ENCODE results near the gene SNORC. TPM values are rescaled to one million over a fixed set of nuclear protein-coding genes. Genes with fewer than 3 reads are reported as not detected.

The SNORC gene
- total RNA-seq, 4 donors from 2014 or later: 6.9 to 24.0 (median 10.7) TPM

- peaks cover 0 to 15% of the 10 kb centered on the region in 2 donors for H3K27me3 ChIP-seq
- H3K27ac ChIP-seq: peak overlapping the region in 1 of 4 donors; percentile 44
- H3K4me1 ChIP-seq: peaks cover 0 to 39% (median 11%) of the 10 kb centered on the region in 4 donors
- TF ChIP-seq EP300 (IDR thresholded peaks at IDR 0.05) (no peak), POLR2A (IDR thresholded peaks at IDR 0.05) (no peak)
- TF ChIP-seq, protein P1, sequence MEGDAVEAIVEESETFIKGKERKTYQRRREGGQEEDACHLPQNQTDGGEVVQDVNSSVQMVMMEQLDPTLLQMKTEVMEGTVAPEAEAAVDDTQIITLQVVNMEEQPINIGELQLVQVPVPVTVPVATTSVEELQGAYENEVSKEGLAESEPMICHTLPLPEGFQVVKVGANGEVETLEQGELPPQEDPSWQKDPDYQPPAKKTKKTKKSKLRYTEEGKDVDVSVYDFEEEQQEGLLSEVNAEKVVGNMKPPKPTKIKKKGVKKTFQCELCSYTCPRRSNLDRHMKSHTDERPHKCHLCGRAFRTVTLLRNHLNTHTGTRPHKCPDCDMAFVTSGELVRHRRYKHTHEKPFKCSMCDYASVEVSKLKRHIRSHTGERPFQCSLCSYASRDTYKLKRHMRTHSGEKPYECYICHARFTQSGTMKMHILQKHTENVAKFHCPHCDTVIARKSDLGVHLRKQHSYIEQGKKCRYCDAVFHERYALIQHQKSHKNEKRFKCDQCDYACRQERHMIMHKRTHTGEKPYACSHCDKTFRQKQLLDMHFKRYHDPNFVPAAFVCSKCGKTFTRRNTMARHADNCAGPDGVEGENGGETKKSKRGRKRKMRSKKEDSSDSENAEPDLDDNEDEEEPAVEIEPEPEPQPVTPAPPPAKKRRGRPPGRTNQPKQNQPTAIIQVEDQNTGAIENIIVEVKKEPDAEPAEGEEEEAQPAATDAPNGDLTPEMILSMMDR (IDR thresholded peaks at IDR 0.05): no peak
- H3K9me3 ChIP-seq: no peaks in the 10 kb centered on the region
- 79 to 91% methylated on average over 13 to 16 of the region's 20 CpGs for WGBS, 2 donors
- no peak overlapping the region for H3K4me3 ChIP-seq
- peak in 1 of 2 donors; percentile 11 for DNase-seq (ENCODE audit: low spot score in 2 of 2)
- peaks cover 0 to 34% (median 0%) of the 10 kb centered on the region in 3 donors for H3K36me3 ChIP-seq
Measured at GRCh38 chr2:232878855-232879617, 9.0 kb downstream of the SNORC start.

- Histone ChIP-seq H3K4me1 (peaks cover 0 to 31% (median 5%) of the 10 kb centered on the region in 4 donors), H3K9me3 (no peaks in the 10 kb centered on the region), H3K27me3 (peaks cover 0 to 13% of the 10 kb centered on the region in 2 donors), H3K27ac (peak overlapping the region in 2 of 4 donors; percentile 44 to 55), H3K4me3 (no peak overlapping the region), H3K36me3 (peaks cover 0 to 41% (median 0%) of the 10 kb centered on the region in 3 donors)
- TF ChIP-seq, protein P1 (IDR thresholded peaks at IDR 0.05): no peak
- TF ChIP-seq EP300 (IDR thresholded peaks at IDR 0.05): no peak
- no peak for TF ChIP-seq POLR2A (IDR thresholded peaks at IDR 0.05)
- peak in 1 of 2 donors; percentile 6 for DNase-seq (ENCODE audit: low spot score in 2 of 2)
- WGBS, 2 donors: 80 to 82% methylated on average over 10 to 19 of the region's 21 CpGs
Measured at GRCh38 chr2:232879618-232880494, 9.8 kb downstream of the SNORC start.

GRCh38 chr2:232880764-232881351 is 10.8 kb downstream of the SNORC start:
- peaks cover 0 to 23% (median under 1%) of the 10 kb centered on the region in 4 donors for H3K4me1 ChIP-seq
- H3K36me3 ChIP-seq: peaks cover 0 to 49% (median 0%) of the 10 kb centered on the region in 3 donors
- no peak overlapping the region for H3K4me3 ChIP-seq
- WGBS, 2 donors: 77 to 78% methylated on average over 14 to 15 of the region's 17 CpGs
- peak in 1 of 2 donors; percentile 5 for DNase-seq (ENCODE audit: low spot score in 2 of 2)
- TF ChIP-seq EP300 (IDR thresholded peaks at IDR 0.05) (no peak), POLR2A (IDR thresholded peaks at IDR 0.05) (no peak)
- TF ChIP-seq, protein P1 (IDR thresholded peaks at IDR 0.05): no peak
- peaks cover 0 to 3% of the 10 kb centered on the region in 2 donors for H3K27me3 ChIP-seq
- H3K9me3 ChIP-seq: no peaks in the 10 kb centered on the region
- peak overlapping the region in 1 of 4 donors; percentile 44 for H3K27ac ChIP-seq

DNA sequence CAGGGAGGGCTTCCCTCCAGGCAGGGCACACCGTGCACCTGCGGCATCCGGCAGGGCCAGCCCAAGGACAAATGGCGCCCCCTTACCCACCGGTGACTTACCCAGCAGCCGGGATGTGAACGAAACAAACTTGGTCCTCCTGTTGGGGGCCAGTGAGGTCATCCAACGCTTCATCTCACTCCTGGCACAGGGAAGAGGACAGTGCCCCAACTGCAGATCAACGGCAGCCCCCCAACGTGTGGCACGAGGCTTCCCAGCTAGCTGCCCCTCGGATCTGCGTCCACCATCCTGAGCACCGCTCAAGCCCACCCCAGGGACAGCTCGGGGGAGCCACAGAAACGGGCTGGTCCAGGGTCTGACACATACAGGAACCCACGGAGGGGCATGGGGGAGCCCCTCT is 12.0 kb downstream of the SNORC start:
- DNase-seq (ENCODE audit: low spot score in 2 of 2): peak in 1 of 2 donors; percentile 3
- Histone ChIP-seq H3K27ac (no peak overlapping the region), H3K9me3 (no peaks in the 10 kb centered on the region), H3K4me1 (peaks cover 0 to 13% (median 0%) of the 10 kb centered on the region in 4 donors), H3K36me3 (peaks cover 0 to 60% (median 0%) of the 10 kb centered on the region in 3 donors), H3K27me3 (no peaks in the 10 kb centered on the region), H3K4me3 (no peak overlapping the region)
- WGBS, 2 donors: 94 to 100% methylated on average over 7 to 11 of the region's 17 CpGs
- TF ChIP-seq POLR2A (IDR thresholded peaks at IDR 0.05) (no peak), EP300 (IDR thresholded peaks at IDR 0.05) (no peak)
- TF ChIP-seq, protein P1 (IDR thresholded peaks at IDR 0.05): no peak

Measured in tibial nerve (tissue), 4 donors.